GM23338 (cell line): ENCODE measurements around the gene ZNF212. TPM values are rescaled to one million over a fixed set of nuclear protein-coding genes. Genes with fewer than 3 reads are reported as not detected.

ENCODE experiments used
- ATAC-seq: fragments of 200-7000 bp; cut with Tn5 transposase; 3 replicates; pipeline ENCODE4 v1.9.1; 2020
- DNase-seq: peaks from one replicate; pipeline ENCODE4 v3.0.0-alpha.2; 2015; ENCODE audit warnings: low spot score
- H2AFZ ChIP-seq: fragments of 200-600 bp; sonication (generic); 2 replicates; pipeline ENCODE4 v1.8.0; 2016; ENCODE audit warnings: antibody characterized with exemption, mild to moderate bottlenecking, moderate library complexity
- H3F3A ChIP-seq: fragments of 200-600 bp; sonication (generic); replicated peaks from 2 replicates; pipeline ENCODE4 v1.8.0; 2017; ENCODE audit warnings: antibody characterized with exemption, mixed run types, low read depth
- H3K27ac ChIP-seq: fragments of 200-600 bp; sonication (generic); 2 replicates; pipeline ENCODE4 v1.6.1; 2016; ENCODE audit warnings: low read depth
- H3K27me3 ChIP-seq: fragments of 200-600 bp; sonication (generic); 2 replicates; pipeline ENCODE4 v1.8.0; 2016; ENCODE audit warnings: mild to moderate bottlenecking, mixed run types, moderate library complexity; ENCODE audit not compliant: insufficient read depth
- H3K36me3 ChIP-seq: fragments of 200-600 bp; sonication (generic); 2 replicates; pipeline ENCODE4 v1.8.0; 2016; ENCODE audit warnings: mild to moderate bottlenecking; ENCODE audit not compliant: insufficient read depth
- H3K4me1 ChIP-seq: fragments of 200-600 bp; sonication (generic); 2 replicates; pipeline ENCODE4 v1.8.0; 2016; ENCODE audit warnings: mild to moderate bottlenecking, moderate library complexity; ENCODE audit not compliant: insufficient read depth
- H3K4me2 ChIP-seq: fragments of 200-600 bp; sonication (generic); 2 replicates; pipeline ENCODE4 v1.7.1; 2017; ENCODE audit warnings: mixed run types
- H3K4me3 ChIP-seq: fragments of 200-600 bp; sonication (generic); 2 replicates; pipeline ENCODE4 v1.6.1; 2016; ENCODE audit warnings: mixed run types
- H3K79me2 ChIP-seq: fragments of 200-600 bp; sonication (generic); replicated peaks from 2 replicates; pipeline ENCODE4 v1.8.0; 2017; ENCODE audit warnings: mild to moderate bottlenecking; ENCODE audit not compliant: insufficient read depth
- H3K9me2 ChIP-seq: fragments of 200-600 bp; sonication (generic); 2 replicates; pipeline ENCODE4 v1.8.0; 2017; ENCODE audit not compliant: insufficient read depth
- H4K20me1 ChIP-seq: fragments of 200-600 bp; sonication (generic); replicated peaks from 2 replicates; pipeline ENCODE4 v1.8.0; 2017; ENCODE audit warnings: mild to moderate bottlenecking; ENCODE audit not compliant: insufficient read depth
- H3K27ac Mint-ChIP-seq: 2 replicates; pipeline ENCODE4 v1.8.0; 2020; ENCODE audit warnings: inconsistent platforms, mild to moderate bottlenecking, moderate library complexity, mixed read lengths
- H3K27me3 Mint-ChIP-seq: 3 replicates; pipeline ENCODE4 v1.8.0; 2022; ENCODE audit warnings: low read depth, mild to moderate bottlenecking, moderate library complexity, mixed read lengths, inconsistent platforms; ENCODE audit not compliant: insufficient read depth, poor library complexity
- H3K36me3 Mint-ChIP-seq: 3 replicates; pipeline ENCODE4 v1.8.0; 2021; ENCODE audit warnings: low read depth, mild to moderate bottlenecking, inconsistent platforms, moderate library complexity, mixed read lengths
- H3K4me1 Mint-ChIP-seq: 3 replicates; pipeline ENCODE4 v1.8.0; 2020; ENCODE audit warnings: mild to moderate bottlenecking, inconsistent platforms, mixed read lengths
- H3K4me3 Mint-ChIP-seq: 3 replicates; pipeline ENCODE4 v1.8.0; 2021; ENCODE audit warnings: moderate library complexity, mild to moderate bottlenecking, inconsistent platforms, mixed read lengths
- H3K9me3 Mint-ChIP-seq: 3 replicates; pipeline ENCODE4 v1.8.0; 2020; ENCODE audit warnings: moderate library complexity, mild to moderate bottlenecking, inconsistent platforms, mixed read lengths
- CREB1 ChIP-seq: fragments of 250-450 bp; sonication (Bioruptor Pico); IDR thresholded peaks from 2 replicates; pipeline ENCODE4 v1.5.0; 2020; ENCODE audit warnings: low read depth, mild to moderate bottlenecking, moderate library complexity
- EZH2 ChIP-seq: fragments of 200-600 bp; sonication (generic); IDR thresholded peaks from one replicate; pipeline ENCODE4 v1.8.0; 2017; ENCODE audit warnings: antibody characterized with exemption, mild to moderate bottlenecking, low read depth; ENCODE audit not compliant: unreplicated experiment
- EZH2phosphoT487 ChIP-seq: fragments of 200-600 bp; sonication (generic); IDR thresholded peaks from one replicate; pipeline ENCODE4 v1.8.1; 2018; ENCODE audit warnings: antibody characterized with exemption; ENCODE audit not compliant: unreplicated experiment
- JUNB ChIP-seq: IDR thresholded peaks from one replicate; pipeline ENCODE4 v1.6.1; 2016; ENCODE audit warnings: antibody characterized with exemption; ENCODE audit not compliant: unreplicated experiment
- NANOG ChIP-seq: IDR thresholded peaks from 2 replicates; pipeline ENCODE4 v1.6.1; 2016; ENCODE audit warnings: antibody characterized with exemption, borderline replicate concordance
- REST ChIP-seq: IDR thresholded peaks from one replicate; pipeline ENCODE4 v1.6.1; 2018; ENCODE audit warnings: antibody characterized with exemption; ENCODE audit not compliant: unreplicated experiment
- STAT1 ChIP-seq: IDR thresholded peaks from one replicate; pipeline ENCODE4 v1.6.1; 2016; ENCODE audit warnings: antibody characterized with exemption; ENCODE audit not compliant: unreplicated experiment
- ZNF114 ChIP-seq: fragments of 250-450 bp; sonication (Bioruptor Pico); IDR thresholded peaks from 2 replicates; pipeline ENCODE4 v1.5.0; 2020; ENCODE audit warnings: mild to moderate bottlenecking, moderate library complexity
- ZNF331 ChIP-seq: fragments of 250-450 bp; sonication (Bioruptor Pico); IDR thresholded peaks from 2 replicates; pipeline ENCODE4 v1.5.0; 2020; ENCODE audit warnings: low read depth, mild to moderate bottlenecking, moderate library complexity
- ZNF462 ChIP-seq: fragments of 250-450 bp; sonication (Bioruptor Pico); IDR thresholded peaks from 2 replicates; pipeline ENCODE4 v1.5.0; 2020; ENCODE audit warnings: mild to moderate bottlenecking, moderate library complexity
- polyA plus RNA-seq: library from polyadenylated mRNA; unstranded; fragments of >200 nt; fragmentation: Nextera tagmentation; extraction: Ambion mirVana; gene quantifications from 2 replicates; pipeline ENCODE4 v1.2.1, GENCODE V29; 2016
- total RNA-seq: library from RNA; depleted of rRNA; stranded (reverse); fragments of >200 nt; shearing (Covaris generic); gene quantifications from 2 replicates; pipeline ENCODE4 v1.2.3, GENCODE V29; 2014
- TF ChIP-seq, protein P1 (sequence below): IDR thresholded peaks from 2 replicates; pipeline ENCODE4 v1.6.1; 2016; ENCODE audit warnings: antibody characterized with exemption

The ZNF212 gene
- total and polyA plus RNA-seq, 2 experiments from 2014 or later, result 10.8 to 18.9 TPM

GRCh38 chr7:149295481-149295850, 56.0 kb downstream of the ZNF212 start (continued):
- TF ChIP-seq, protein P1, sequence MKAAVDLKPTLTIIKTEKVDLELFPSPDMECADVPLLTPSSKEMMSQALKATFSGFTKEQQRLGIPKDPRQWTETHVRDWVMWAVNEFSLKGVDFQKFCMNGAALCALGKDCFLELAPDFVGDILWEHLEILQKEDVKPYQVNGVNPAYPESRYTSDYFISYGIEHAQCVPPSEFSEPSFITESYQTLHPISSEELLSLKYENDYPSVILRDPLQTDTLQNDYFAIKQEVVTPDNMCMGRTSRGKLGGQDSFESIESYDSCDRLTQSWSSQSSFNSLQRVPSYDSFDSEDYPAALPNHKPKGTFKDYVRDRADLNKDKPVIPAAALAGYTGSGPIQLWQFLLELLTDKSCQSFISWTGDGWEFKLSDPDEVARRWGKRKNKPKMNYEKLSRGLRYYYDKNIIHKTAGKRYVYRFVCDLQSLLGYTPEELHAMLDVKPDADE, result no peak
- no peak for TF ChIP-seq NANOG
- no peak for TF ChIP-seq EZH2
- TF ChIP-seq JUNB, result no peak
- no peak for TF ChIP-seq REST
- no peak for TF ChIP-seq CREB1 (CRISPR knock-in tag)
- TF ChIP-seq ZNF331 (CRISPR knock-in tag), result no peak
- no peak for TF ChIP-seq EZH2phosphoT487

GRCh38 chr7:149296368-149296767, 56.9 kb downstream of the ZNF212 start:
- Histone ChIP-seq H3K4me2 (no peak overlapping the region), H3K36me3 (no peaks in the 10 kb centered on the region), H4K20me1 (no peaks in the 10 kb centered on the region), H3K27ac (no peak overlapping the region), H3K9me2 (no peaks in the 10 kb centered on the region), H3F3A (no peaks in the 10 kb centered on the region), H2AFZ (no peak overlapping the region), H3K27me3 (no peaks in the 10 kb centered on the region), H3K4me3 (no peak overlapping the region), H3K4me1 (no peaks in the 10 kb centered on the region; the same call in 1 of the 2 replicates), H3K79me2 (no peaks in the 10 kb centered on the region)
- Mint-ChIP-seq H3K36me3 (peaks cover 7% of the 10 kb centered on the region; the same call in 2 of the 3 replicates), H3K9me3 (peaks cover 16% of the 10 kb centered on the region), H3K27ac (no peak overlapping the region), H3K4me3 (no peak overlapping the region), H3K4me1 (peaks cover 9% of the 10 kb centered on the region), H3K27me3 (peaks cover 11% of the 10 kb centered on the region)
- TF ChIP-seq EZH2phosphoT487 (no peak), ZNF462 (CRISPR knock-in tag) (no peak), ZNF114 (CRISPR knock-in tag) (no peak), EZH2 (no peak), CREB1 (CRISPR knock-in tag) (no peak), STAT1 (no peak)
- TF ChIP-seq, protein P1, result no peak
- no peak for DNase-seq
- no peak for ATAC-seq
